Measurements from ENCODE around the gene NALCN. TPM values are rescaled to one million over a fixed set of nuclear protein-coding genes. Genes with fewer than 3 reads are reported as not detected.

Gene NALCN
- total RNA-seq, 4 donors from 2014 or later: 0.67 to 2.0 (median 1.5) TPM

- no peak for DNase-seq (ENCODE audit: low spot score in 2 of 2)
- TF ChIP-seq POLR2A (IDR thresholded peaks at IDR 0.05) (no peak), CTCF (IDR thresholded peaks at IDR 0.05) (no peak)
- no peak overlapping the region for H3K4me3 ChIP-seq (ENCODE audit: low read depth, poor library complexity, severe bottlenecking)
- 53 to 59% methylated on average over 7 to 8 of the region's 8 CpGs for WGBS, 2 donors
- intact Hi-C loops (cut with DNase I; ENCODE audit: low total_unique reads): no loop called here
These were observed 357.5 kb downstream of the NALCN start for GRCh38 chr13:101058841-101059240.

- WGBS, 2 donors: 44 to 45% methylated on average over 5 of the region's 5 CpGs
- no peak overlapping the region for H3K4me3 ChIP-seq (ENCODE audit: low read depth, poor library complexity, severe bottlenecking)
- no peak for DNase-seq (ENCODE audit: low spot score in 2 of 2)
- intact Hi-C loops (cut with DNase I; ENCODE audit: low total_unique reads): no loop called here
- TF ChIP-seq POLR2A (IDR thresholded peaks at IDR 0.05) (no peak), CTCF (IDR thresholded peaks at IDR 0.05) (no peak)
These were observed 362.8 kb downstream of the NALCN start for GRCh38 chr13:101053301-101054093.

GRCh38 chr13:101049166-101049850 lies 367.0 kb downstream of the NALCN start:
- intact Hi-C loops (cut with DNase I; ENCODE audit: low total_unique reads): no loop called here
- 47 to 59% methylated on average over 6 of the region's 6 CpGs for WGBS, 2 donors
- DNase-seq (ENCODE audit: low spot score in 2 of 2): no peak

GRCh38 chr13:101036546-101036945 lies 379.8 kb downstream of the NALCN start:
- H3K4me3 ChIP-seq (ENCODE audit: low read depth, poor library complexity, severe bottlenecking): no peak overlapping the region
- 72 to 76% methylated on average over 4 of the region's 4 CpGs for WGBS, 2 donors
- intact Hi-C loops (cut with DNase I; ENCODE audit: low total_unique reads): no loop called here
- TF ChIP-seq POLR2A (IDR thresholded peaks at IDR 0.05) (no peak), CTCF (IDR thresholded peaks at IDR 0.05) (no peak)
- no peak for DNase-seq (ENCODE audit: low spot score in 2 of 2)

More at GRCh38 chr13:101049166-101049850, 367.0 kb downstream of the NALCN start:
- no peak overlapping the region for H3K4me3 ChIP-seq (ENCODE audit: low read depth, poor library complexity, severe bottlenecking)
- no peak for TF ChIP-seq POLR2A (IDR thresholded peaks at IDR 0.05)
- no peak for TF ChIP-seq CTCF (IDR thresholded peaks at IDR 0.05)

GRCh38 chr13:101035119-101035620 lies 381.1 kb downstream of the NALCN start:
- 81 to 82% methylated on average over 6 of the region's 6 CpGs for WGBS, 2 donors
- TF ChIP-seq POLR2A (IDR thresholded peaks at IDR 0.05) (no peak), CTCF (IDR thresholded peaks at IDR 0.05) (no peak)
- no peak for DNase-seq (ENCODE audit: low spot score in 2 of 2)
- intact Hi-C loops (cut with DNase I; ENCODE audit: low total_unique reads): no loop called here
- no peak overlapping the region for H3K4me3 ChIP-seq (ENCODE audit: low read depth, poor library complexity, severe bottlenecking)

Data from lower leg skin (tissue), 4 donors.